Activated T-cell treated with anti-CD3 and anti-CD28 coated beads for 48 hours (primary cell): ENCODE data around the gene TCF12.
"Not testable (repeated sequence)": the region's sequence is repeated elsewhere in the genome, so short reads cannot be mapped to it uniquely, and the experiment has no call there.

Experiments
- DNase-seq: peaks from one replicate; pipeline ENCODE4 v3.0.0-alpha.2; 2020; ENCODE audit warnings: low read depth

Gene TCF12

GRCh38 chr15:56948000-56948763 lies 29.7 kb downstream of the TCF12 start:
- DNase-seq: no peak

GRCh38 chr15:56948764-56949101 lies 30.3 kb downstream of the TCF12 start:
- no peak for DNase-seq

GRCh38 chr15:56950979-56951378 lies 32.5 kb downstream of the TCF12 start:
- DNase-seq: no peak

- DNase-seq: no peak
Observed at GRCh38 chr15:56953790-56954189, 35.3 kb downstream of the TCF12 start.

- DNase-seq: not testable (repeated sequence)
Observed at GRCh38 chr15:56955011-56955410, 36.6 kb downstream of the TCF12 start.

- DNase-seq: no peak
Observed at GRCh38 chr15:56956538-56956937, 38.1 kb downstream of the TCF12 start.

- no peak for DNase-seq
Observed at GRCh38 chr15:56957812-56958406, 39.5 kb downstream of the TCF12 start.

GRCh38 chr15:56959318-56959648 lies 40.8 kb downstream of the TCF12 start:
- no peak for DNase-seq

- no peak for DNase-seq
Observed at GRCh38 chr15:56960116-56960515, 41.7 kb downstream of the TCF12 start.

GRCh38 chr15:56963126-56963525 lies 44.7 kb downstream of the TCF12 start:
- no peak for DNase-seq

- DNase-seq: no peak
Observed at GRCh38 chr15:56963710-56964109, 45.3 kb downstream of the TCF12 start.

GRCh38 chr15:56964182-56964581 lies 45.7 kb downstream of the TCF12 start:
- no peak for DNase-seq

GRCh38 chr15:56965231-56966013 lies 47.0 kb downstream of the TCF12 start:
- DNase-seq: no peak

GRCh38 chr15:56967336-56967735 lies 48.9 kb downstream of the TCF12 start:
- no peak for DNase-seq

- DNase-seq: no peak
Observed at GRCh38 chr15:56968256-56968655, 49.8 kb downstream of the TCF12 start.

- DNase-seq: no peak
Observed at GRCh38 chr15:56968821-56969220, 50.4 kb downstream of the TCF12 start.

GRCh38 chr15:56969265-56969895 lies 50.9 kb downstream of the TCF12 start:
- DNase-seq: no peak

- no peak for DNase-seq
Observed at GRCh38 chr15:56971571-56971970, 53.1 kb downstream of the TCF12 start.

- DNase-seq: no peak
Observed at GRCh38 chr15:56972016-56972415, 53.6 kb downstream of the TCF12 start.

GRCh38 chr15:56972426-56972825 lies 54.0 kb downstream of the TCF12 start:
- no peak for DNase-seq

GRCh38 chr15:56973463-56973862 lies 55.0 kb downstream of the TCF12 start:
- no peak for DNase-seq

- no peak for DNase-seq
Observed at GRCh38 chr15:56977232-56977631, 58.8 kb downstream of the TCF12 start.
